ENCODE measurements around the gene B3GALT6.

- TF ChIP-seq EZH2 (IDR thresholded peaks at IDR 0.05; ENCODE audit: insufficient read depth, poor library complexity, severe bottlenecking), result no peak
- TF ChIP-seq EZH2phosphoT487 (IDR thresholded peaks at IDR 0.05; ENCODE audit: insufficient read depth, low read depth), result no peak
Observed at GRCh38 chr1:1274299-1274930, 42.4 kb downstream of the B3GALT6 start.
